Body of pancreas (tissue), 4 donors: ENCODE measurements around the gene CAB39L. TPM values are rescaled to one million over a fixed set of nuclear protein-coding genes. Genes with fewer than 3 reads are reported as not detected.
"Not testable (repeated sequence)": the region's sequence is repeated elsewhere in the genome, so short reads cannot be mapped to it uniquely, and the experiment has no call there.

ENCODE experiments used
- ATAC-seq: fragments of 150-250 bp; one replicate; pipeline ENCODE4 v1.9.1; 2016
- DNase-seq, 4 donors: peaks; one replicate each; pipeline ENCODE4 v3.0.0-alpha.2; 2019
- H3K27ac ChIP-seq, 4 donors: fragments of 200-600 bp; sonication (generic); 1 replicate in 3 of 4; 2 replicates in 1 of 4; pipeline versions ENCODE4 v1.5.1 to v1.6.1; 2016 to 2019; ENCODE audit warnings: mild to moderate bottlenecking in 1 of 4, mixed read lengths in 1 of 4, moderate library complexity in 1 of 4
- H3K27me3 ChIP-seq, 2 donors: fragments of 200-600 bp; sonication (generic); one replicate each; pipeline ENCODE4 v1.6.0; 2016; ENCODE audit warnings: mild to moderate bottlenecking in 1 of 2
- H3K36me3 ChIP-seq, 2 donors: fragments of 200-600 bp; sonication (generic); replicated peaks in 1 of 2; 2 replicates each; pipeline ENCODE4 v1.5.1; 2016; ENCODE audit warnings: low read depth in 2 of 2; ENCODE audit not compliant: insufficient read depth in 1 of 2
- H3K4me1 ChIP-seq: fragments of 200-600 bp; sonication (generic); one replicate; pipeline ENCODE4 v1.6.0; 2016
- H3K4me3 ChIP-seq, 2 donors: fragments of 200-600 bp; sonication (generic); 1 replicate in 1 of 2; 2 replicates in 1 of 2; pipeline ENCODE4 v1.5.1; 2016 to 2019
- H3K9me3 ChIP-seq, 3 donors: fragments of 200-600 bp; sonication (generic); 1 replicate in 2 of 3; 2 replicates in 1 of 3; pipeline ENCODE4 v1.5.1; 2016
- CTCF ChIP-seq, 7 experiments: fragments of 450-650 bp in 4 of 7; fragments of 200-600 bp in 3 of 7; sonication (generic) in 3 of 7; IDR thresholded peaks; one replicate each; pipeline ENCODE4 v1.5.1; 2016 to 2019; ENCODE audit warnings: antibody characterized with exemption in 7 of 7
- POLR2A ChIP-seq, 3 donors: fragments of 450-650 bp; IDR thresholded peaks; one replicate each; pipeline ENCODE4 v1.6.1; 2016; ENCODE audit warnings: antibody characterized with exemption in 3 of 3, mild to moderate bottlenecking in 2 of 3
- WGBS, 2 donors: methylation state at CpG; one replicate each; pipeline ENCODE4 v1.1.5; 2017; 5-methylcytosine and 5-hydroxymethylcytosine counted together
- intact Hi-C: fragments of 100-400 bp; cut with DNase I; formaldehyde crosslinking; loops from one replicate; pipeline ENCODE4 v1.15.1; 2023
- total RNA-seq, 2 donors: library from RNA; depleted of rRNA; stranded (reverse); fragments of >200 nt; gene quantifications; one replicate each; pipeline ENCODE4 v1.1.0, GENCODE V29; 2016

CAB39L gene
- total RNA-seq, 2 donors from 2014 or later = 6.9 to 13.0 TPM

- 96 to 100% methylated on average over 2 of the region's 2 CpGs for WGBS, 2 donors
- Histone ChIP-seq H3K27me3 (no peaks in the 10 kb centered on the region), H3K4me3 (no peak overlapping the region), H3K27ac (no peak overlapping the region), H3K4me1 (peaks cover 8% of the 10 kb centered on the region), H3K36me3 (no peaks in the 10 kb centered on the region), H3K9me3 (no peaks in the 10 kb centered on the region)
- DNase-seq = no peak
- intact Hi-C loops = loop anchor here (10.0 kb wide), 1 partner anchor 138 kb away; no protein-coding TSS in a partner anchor
- no peak for ATAC-seq
- TF ChIP-seq POLR2A (IDR thresholded peaks at IDR 0.05) (no peak), CTCF (IDR thresholded peaks at IDR 0.05) (no peak)
These were observed 147.2 kb downstream of the CAB39L start for GRCh38 chr13:49296659-49297058.

DNA sequence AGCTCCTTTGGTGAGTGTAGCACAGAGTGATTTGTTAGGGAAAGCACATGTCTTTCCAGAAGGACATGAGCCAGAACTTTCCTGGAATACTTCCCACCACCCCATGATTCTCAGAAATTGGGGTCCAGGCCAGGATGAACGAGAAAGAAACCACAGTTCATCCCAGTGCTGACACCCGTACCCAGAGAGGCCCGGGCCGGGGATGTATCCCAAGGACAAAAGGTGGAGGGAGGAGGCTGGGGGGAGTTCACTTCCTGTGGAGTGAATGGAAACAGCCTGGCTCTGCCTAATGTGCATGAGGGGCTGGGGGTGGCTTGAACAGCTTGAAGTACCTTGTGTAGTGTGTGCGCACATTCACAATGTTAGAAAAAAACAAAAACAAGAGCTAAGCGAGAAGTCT, 148.6 kb downstream of the CAB39L start:
- H3K36me3 ChIP-seq = no peaks in the 10 kb centered on the region
- intact Hi-C loops = loop anchor here (10.0 kb wide), 1 partner anchor 140 kb away; no protein-coding TSS in a partner anchor
- ATAC-seq = no peak
- H3K4me3 ChIP-seq = no peak overlapping the region
- DNase-seq = no peak
- TF ChIP-seq POLR2A (IDR thresholded peaks at IDR 0.05) (no peak), CTCF (IDR thresholded peaks at IDR 0.05) (no peak)
- no peaks in the 10 kb centered on the region for H3K9me3 ChIP-seq
- peaks cover 4% of the 10 kb centered on the region for H3K4me1 ChIP-seq
- H3K27me3 ChIP-seq = no peaks in the 10 kb centered on the region
- 60 to 78% methylated on average over 6 of the region's 6 CpGs for WGBS, 2 donors
- no peak overlapping the region for H3K27ac ChIP-seq

DNA sequence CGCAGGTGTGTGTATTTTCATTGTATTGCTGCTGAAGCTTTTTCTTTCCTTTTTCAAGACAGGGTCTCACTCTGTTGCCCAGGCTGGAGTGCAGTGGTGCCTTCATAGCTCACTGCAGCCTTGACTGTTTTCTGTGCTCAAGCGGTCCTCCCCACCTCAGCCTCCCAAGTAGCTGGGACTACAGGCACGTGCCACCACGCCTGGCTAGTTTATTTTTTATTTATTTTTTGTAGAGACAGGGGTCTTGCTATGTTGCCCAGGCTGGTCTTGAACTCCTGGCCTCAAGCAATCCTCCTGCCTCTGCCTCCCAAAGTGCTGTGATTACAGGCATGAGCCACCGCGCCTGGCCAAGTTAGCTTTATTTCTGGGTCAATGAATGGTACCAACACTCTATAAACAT, 149.1 kb downstream of the CAB39L start:
- not testable (repeated sequence) for H3K36me3 ChIP-seq, DNase-seq, H3K4me3 ChIP-seq, H3K27me3 ChIP-seq, H3K9me3 ChIP-seq, ATAC-seq, H3K4me1 ChIP-seq, H3K27ac ChIP-seq
- intact Hi-C loops = loop anchor here (10.0 kb wide), 1 partner anchor 140 kb away; no protein-coding TSS in a partner anchor
- WGBS, 2 donors = 92 to 97% methylated on average over 6 of the region's 6 CpGs

GRCh38 chr13:49292742-49293486, 150.9 kb downstream of the CAB39L start:
- WGBS, 2 donors = 38 to 40% methylated on average over 6 of the region's 6 CpGs
- Histone ChIP-seq H3K27ac (no peak overlapping the region), H3K9me3 (no peaks in the 10 kb centered on the region), H3K36me3 (no peaks in the 10 kb centered on the region), H3K4me3 (no peak overlapping the region), H3K27me3 (no peaks in the 10 kb centered on the region), H3K4me1 (no peaks in the 10 kb centered on the region)
- TF ChIP-seq POLR2A (IDR thresholded peaks at IDR 0.05) (no peak), CTCF (IDR thresholded peaks at IDR 0.05) (no peak)
- peak in 3 of 4 donors; percentile 33 to 52 (median 39) for DNase-seq
- intact Hi-C loops = loop anchor here (10.0 kb wide), 1 partner anchor 142 kb away; no protein-coding TSS in a partner anchor
- ATAC-seq = no peak

DNA sequence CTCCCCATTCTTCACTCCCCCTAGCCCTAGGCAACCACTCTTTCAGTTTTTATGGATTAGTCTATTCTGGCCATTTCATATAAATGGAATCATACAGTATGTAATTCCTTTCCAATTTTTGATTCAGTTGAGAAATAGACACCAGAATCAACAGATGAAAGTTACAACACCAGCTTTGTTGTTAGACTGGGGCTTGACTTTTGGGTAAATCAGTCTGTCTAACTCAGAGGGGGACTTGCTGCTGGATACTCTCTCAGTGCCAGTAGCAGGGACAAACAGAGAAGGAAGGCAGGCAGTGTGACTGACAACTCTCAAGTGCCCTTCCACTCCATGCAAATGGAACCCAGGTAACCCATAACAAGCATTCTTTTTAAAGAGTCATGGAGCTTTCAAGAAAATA, 155.4 kb downstream of the CAB39L start:
- H3K9me3 ChIP-seq = no peaks in the 10 kb centered on the region
- intact Hi-C loops = no loop called here
- no peaks in the 10 kb centered on the region for H3K27me3 ChIP-seq
- H3K4me3 ChIP-seq = no peak overlapping the region
- no peak overlapping the region for H3K27ac ChIP-seq
- H3K4me1 ChIP-seq = no peaks in the 10 kb centered on the region
- TF ChIP-seq CTCF (IDR thresholded peaks at IDR 0.05) (no peak), POLR2A (IDR thresholded peaks at IDR 0.05) (no peak)
- H3K36me3 ChIP-seq = no peaks in the 10 kb centered on the region
- ATAC-seq (no peak), DNase-seq (no peak)
